ENCODE measurements around the gene GRB7.
"Not testable (repeated sequence)": the region's sequence is repeated elsewhere in the genome, so short reads cannot be mapped to it uniquely, and the experiment has no call there.

GRB7 gene

GRCh38 chr17:39696731-39697130 is 41.0 kb upstream of the GRB7 start:
- Histone ChIP-seq H3K9me3 (no peaks in the 10 kb centered on the region), H3K36me3 (no peaks in the 10 kb centered on the region), H3K4me1 (ENCODE audit: control insufficient read depth in 1 of 2, insufficient read depth in 1 of 2, low read depth in 1 of 2, low read length in 1 of 2) (no peaks in the 10 kb centered on the region), H3K27ac (no peak overlapping the region), H3K27me3 (peaks cover 54% of the 10 kb centered on the region), H3K4me3 (ENCODE audit: low read depth in 1 of 2, low read length in 1 of 2) (no peak overlapping the region)
- TF ChIP-seq CTCF (IDR thresholded peaks at IDR 0.05): no peak

DNA sequence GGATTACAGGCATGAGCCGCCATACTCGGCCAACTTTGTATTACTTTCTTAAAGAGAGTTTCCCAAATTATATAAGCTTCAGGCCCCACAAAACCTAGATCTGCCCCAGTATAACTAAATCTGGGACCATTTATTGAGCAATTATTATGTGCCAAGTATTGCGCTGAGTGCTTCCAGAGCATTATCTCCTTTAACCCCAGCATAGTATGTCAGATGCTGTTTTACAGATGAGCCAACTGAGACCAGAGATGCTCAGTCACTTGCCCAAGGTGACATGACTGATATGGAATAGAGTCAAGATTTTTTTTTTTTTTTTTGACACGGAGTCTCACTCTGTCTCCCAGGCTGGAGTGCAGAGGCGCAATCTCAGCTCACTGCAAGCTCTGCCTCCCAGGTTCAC is 39.8 kb upstream of the GRB7 start:
- H3K9me3 ChIP-seq: no peaks in the 10 kb centered on the region
- no peaks in the 10 kb centered on the region for H3K36me3 ChIP-seq
- TF ChIP-seq CTCF (IDR thresholded peaks at IDR 0.05): no peak
- no peak overlapping the region for H3K27ac ChIP-seq
- no peak overlapping the region for H3K4me3 ChIP-seq (ENCODE audit: low read depth in 1 of 2, low read length in 1 of 2)
- peaks cover 67% of the 10 kb centered on the region for H3K27me3 ChIP-seq
- no peaks in the 10 kb centered on the region for H3K4me1 ChIP-seq (ENCODE audit: control insufficient read depth in 1 of 2, insufficient read depth in 1 of 2, low read depth in 1 of 2, low read length in 1 of 2)

DNA sequence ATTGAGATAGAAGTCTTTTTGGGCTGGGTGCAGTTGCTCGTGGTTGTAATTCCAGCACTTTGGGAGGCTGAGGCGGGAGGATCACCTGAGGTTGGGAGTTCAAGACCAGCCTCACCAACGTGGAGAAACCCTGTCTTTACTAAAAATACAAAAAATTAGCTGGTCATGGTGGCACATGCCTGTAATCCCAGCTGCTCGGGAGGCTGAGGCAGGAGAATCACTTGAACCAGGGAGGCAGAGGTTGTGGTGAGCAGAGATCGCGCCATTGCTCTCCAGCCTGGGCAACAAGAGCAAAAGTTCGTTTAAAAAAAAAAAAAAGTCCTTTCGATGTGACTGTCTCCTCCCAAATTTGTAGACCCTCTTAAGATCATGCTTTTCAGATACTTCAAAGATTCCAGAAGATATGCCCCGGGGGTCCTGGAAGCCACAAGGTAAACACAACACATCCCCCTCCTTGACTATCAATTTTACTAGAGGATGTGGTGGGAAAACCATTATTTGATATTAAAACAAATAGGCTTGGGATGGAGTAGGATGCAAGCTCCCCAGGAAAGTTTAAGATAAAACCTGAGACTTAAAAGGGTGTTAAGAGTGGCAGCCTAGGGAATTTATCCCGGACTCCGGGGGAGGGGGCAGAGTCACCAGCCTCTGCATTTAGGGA is 38.5 kb upstream of the GRB7 start:
- not testable (repeated sequence) for H3K4me3 ChIP-seq (ENCODE audit: low read depth in 1 of 2, low read length in 1 of 2); H3K9me3 ChIP-seq; H3K27ac ChIP-seq; H3K36me3 ChIP-seq; H3K4me1 ChIP-seq (ENCODE audit: control insufficient read depth in 1 of 2, insufficient read depth in 1 of 2, low read depth in 1 of 2, low read length in 1 of 2)
- peaks cover 76% of the 10 kb centered on the region for H3K27me3 ChIP-seq

DNA sequence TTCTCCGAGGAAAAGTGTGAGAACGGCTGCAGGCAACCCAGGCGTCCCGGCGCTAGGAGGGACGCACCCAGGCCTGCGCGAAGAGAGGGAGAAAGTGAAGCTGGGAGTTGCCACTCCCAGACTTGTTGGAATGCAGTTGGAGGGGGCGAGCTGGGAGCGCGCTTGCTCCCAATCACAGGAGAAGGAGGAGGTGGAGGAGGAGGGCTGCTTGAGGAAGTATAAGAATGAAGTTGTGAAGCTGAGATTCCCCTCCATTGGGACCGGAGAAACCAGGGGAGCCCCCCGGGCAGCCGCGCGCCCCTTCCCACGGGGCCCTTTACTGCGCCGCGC is 38.0 kb upstream of the GRB7 start, which contains the start of gene ERBB2:
TSS of gene ERBB2 (plus strand) at position 247 of the 330 bp plus-strand sequence. CDS start 175 bp downstream, outside the sequence.
- peaks cover 76% of the 10 kb centered on the region for H3K27me3 ChIP-seq
- H3K27ac ChIP-seq: no peak within 1 kb of the TSS
- TF ChIP-seq CTCF (IDR thresholded peaks at IDR 0.05): no peak
- no peaks in the 10 kb centered on the region for H3K4me1 ChIP-seq (ENCODE audit: control insufficient read depth in 1 of 2, insufficient read depth in 1 of 2, low read depth in 1 of 2, low read length in 1 of 2)
- no peaks in the 10 kb centered on the region for H3K9me3 ChIP-seq
- H3K4me3 ChIP-seq (ENCODE audit: low read depth in 1 of 2, low read length in 1 of 2): no peak within 1 kb of the TSS
- no peaks in the 10 kb centered on the region for H3K36me3 ChIP-seq

- Histone ChIP-seq H3K27me3 (peaks cover 76% of the 10 kb centered on the region), H3K36me3 (no peaks in the 10 kb centered on the region), H3K4me3 (ENCODE audit: low read depth in 1 of 2, low read length in 1 of 2) (no peak overlapping the region), H3K4me1 (ENCODE audit: control insufficient read depth in 1 of 2, insufficient read depth in 1 of 2, low read depth in 1 of 2, low read length in 1 of 2) (no peaks in the 10 kb centered on the region), H3K27ac (no peak overlapping the region), H3K9me3 (no peaks in the 10 kb centered on the region)
- TF ChIP-seq CTCF (IDR thresholded peaks at IDR 0.05): no peak
These were observed 37.4 kb upstream of the GRB7 start for GRCh38 chr17:39700148-39700987.

Data from neutrophil (primary cell).